ENCODE results near the gene GNB1L. TPM values are rescaled to one million over a fixed set of nuclear protein-coding genes. Genes with fewer than 3 reads are reported as not detected.
"Not testable (repeated sequence)": the region's sequence is repeated elsewhere in the genome, so short reads cannot be mapped to it uniquely, and the experiment has no call there.

Gene GNB1L
- total and polyA plus RNA-seq, 4 donors = 4.5 to 9.3 (median 6.7) TPM

GRCh38 chr22:19779011-19779421 lies 75.7 kb downstream of the GNB1L start:
- Histone ChIP-seq H3K4me3 (no peak overlapping the region), H3K27ac (ENCODE audit: low read depth in 1 of 2, low read length in 1 of 2) (no peak overlapping the region), H3K9ac (ENCODE audit: insufficient read depth in 1 of 2, low read length in 2 of 2) (no peak overlapping the region), H3K4me1 (ENCODE audit: control insufficient read depth in 5 of 5, insufficient read depth in 5 of 5, low read length in 5 of 5) (no peaks in the 10 kb centered on the region), H3K36me3 (ENCODE audit: control insufficient read depth in 4 of 4, insufficient read depth in 4 of 4, low read length in 4 of 4) (no peaks in the 10 kb centered on the region), H3K9me3 (ENCODE audit: control insufficient read depth in 4 of 4, insufficient read depth in 3 of 4, low read length in 3 of 4) (peaks cover 0 to 7% (median 0%) of the 10 kb centered on the region in 4 donors), H3K27me3 (ENCODE audit: control insufficient read depth in 3 of 3, insufficient read depth in 3 of 3, low read length in 2 of 3) (peaks cover 0 to 4% (median 0%) of the 10 kb centered on the region in 3 donors)
- no peak for DNase-seq
- WGBS, 2 donors = 89 to 91% methylated on average over 10 of the region's 10 CpGs
- no peak for ATAC-seq (ENCODE audit: insufficient read depth, low FRiP score)
- TF ChIP-seq, protein P1, sequence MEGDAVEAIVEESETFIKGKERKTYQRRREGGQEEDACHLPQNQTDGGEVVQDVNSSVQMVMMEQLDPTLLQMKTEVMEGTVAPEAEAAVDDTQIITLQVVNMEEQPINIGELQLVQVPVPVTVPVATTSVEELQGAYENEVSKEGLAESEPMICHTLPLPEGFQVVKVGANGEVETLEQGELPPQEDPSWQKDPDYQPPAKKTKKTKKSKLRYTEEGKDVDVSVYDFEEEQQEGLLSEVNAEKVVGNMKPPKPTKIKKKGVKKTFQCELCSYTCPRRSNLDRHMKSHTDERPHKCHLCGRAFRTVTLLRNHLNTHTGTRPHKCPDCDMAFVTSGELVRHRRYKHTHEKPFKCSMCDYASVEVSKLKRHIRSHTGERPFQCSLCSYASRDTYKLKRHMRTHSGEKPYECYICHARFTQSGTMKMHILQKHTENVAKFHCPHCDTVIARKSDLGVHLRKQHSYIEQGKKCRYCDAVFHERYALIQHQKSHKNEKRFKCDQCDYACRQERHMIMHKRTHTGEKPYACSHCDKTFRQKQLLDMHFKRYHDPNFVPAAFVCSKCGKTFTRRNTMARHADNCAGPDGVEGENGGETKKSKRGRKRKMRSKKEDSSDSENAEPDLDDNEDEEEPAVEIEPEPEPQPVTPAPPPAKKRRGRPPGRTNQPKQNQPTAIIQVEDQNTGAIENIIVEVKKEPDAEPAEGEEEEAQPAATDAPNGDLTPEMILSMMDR (IDR thresholded peaks at IDR 0.05; ENCODE audit: control extremely low read depth, extremely low read depth) = no peak

DNA sequence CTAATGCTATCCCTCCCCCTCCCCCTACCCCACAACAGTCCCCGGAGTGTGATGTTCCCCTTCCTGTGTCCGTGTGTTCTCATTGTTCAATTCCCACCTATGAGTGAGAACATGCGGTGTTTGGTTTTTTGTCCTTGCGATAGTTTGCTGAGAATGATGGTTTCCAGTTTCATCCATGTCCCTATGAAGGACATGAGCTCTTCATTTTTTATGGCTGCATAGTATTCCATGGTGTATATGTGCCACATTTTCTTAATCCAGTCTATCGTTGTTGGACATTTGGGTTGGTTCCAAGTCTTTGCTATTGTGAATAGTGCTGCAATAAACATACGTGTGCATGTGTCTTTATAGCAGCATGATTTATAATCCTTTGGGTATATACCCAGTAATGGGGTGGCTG lies 77.5 kb downstream of the GNB1L start:
- not testable (repeated sequence) for H3K9me3 ChIP-seq (ENCODE audit: control insufficient read depth in 4 of 4, insufficient read depth in 3 of 4, low read length in 3 of 4); H3K4me1 ChIP-seq (ENCODE audit: control insufficient read depth in 5 of 5, insufficient read depth in 5 of 5, low read length in 5 of 5); H3K9ac ChIP-seq (ENCODE audit: insufficient read depth in 1 of 2, low read length in 2 of 2); DNase-seq; H3K27ac ChIP-seq (ENCODE audit: low read depth in 1 of 2, low read length in 1 of 2); H3K36me3 ChIP-seq (ENCODE audit: control insufficient read depth in 4 of 4, insufficient read depth in 4 of 4, low read length in 4 of 4); H3K4me3 ChIP-seq; ATAC-seq (ENCODE audit: insufficient read depth, low FRiP score); H3K27me3 ChIP-seq (ENCODE audit: control insufficient read depth in 3 of 3, insufficient read depth in 3 of 3, low read length in 2 of 3)
- 67 to 82% methylated on average over 5 to 6 of the region's 6 CpGs for WGBS, 2 donors

DNA sequence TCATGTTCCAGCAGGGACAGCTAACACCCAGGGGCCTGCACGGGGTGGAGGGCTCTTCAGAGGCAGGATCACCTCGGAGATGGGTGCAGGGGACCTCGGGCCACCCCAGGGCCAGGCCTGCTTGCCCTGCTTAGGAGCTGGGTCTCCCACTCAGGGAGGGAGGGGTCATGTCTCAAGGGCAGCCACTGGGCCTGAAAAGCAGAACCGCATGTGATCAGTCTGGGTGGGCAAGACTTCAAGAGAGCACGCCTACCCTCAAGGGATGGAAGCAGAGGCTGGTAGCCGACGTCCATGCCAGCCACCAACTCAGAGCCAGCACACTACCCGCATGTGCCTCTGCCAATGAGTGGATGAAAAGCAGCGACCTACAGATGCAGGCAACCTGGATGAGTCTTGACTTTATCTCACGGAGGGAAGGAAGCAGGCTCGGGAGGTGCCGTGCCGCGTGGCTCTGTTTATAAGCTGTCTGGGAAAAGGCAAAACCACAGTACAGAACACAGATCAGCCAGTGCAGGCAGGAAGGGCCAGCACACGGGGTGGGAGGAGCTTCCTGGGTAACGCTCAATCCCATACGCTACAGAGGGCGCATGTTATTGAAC lies 78.1 kb downstream of the GNB1L start:
- H3K27ac ChIP-seq (ENCODE audit: low read depth in 1 of 2, low read length in 1 of 2) = no peak overlapping the region
- no peak overlapping the region for H3K4me3 ChIP-seq
- peaks cover 0 to 4% (median 4%) of the 10 kb centered on the region in 3 donors for H3K27me3 ChIP-seq (ENCODE audit: control insufficient read depth in 3 of 3, insufficient read depth in 3 of 3, low read length in 2 of 3)
- H3K9me3 ChIP-seq (ENCODE audit: control insufficient read depth in 4 of 4, insufficient read depth in 3 of 4, low read length in 3 of 4) = peaks cover 0 to 2% (median 0%) of the 10 kb centered on the region in 4 donors
- TF ChIP-seq, protein P1 (IDR thresholded peaks at IDR 0.05; ENCODE audit: control extremely low read depth, extremely low read depth) = no peak
- H3K9ac ChIP-seq (ENCODE audit: insufficient read depth in 1 of 2, low read length in 2 of 2) = no peak overlapping the region
- DNase-seq (no peak), ATAC-seq (ENCODE audit: insufficient read depth, low FRiP score) (no peak)
- WGBS, 2 donors = 18 to 43% methylated on average over 16 to 18 of the region's 18 CpGs
- H3K4me1 ChIP-seq (ENCODE audit: control insufficient read depth in 5 of 5, insufficient read depth in 5 of 5, low read length in 5 of 5) = no peaks in the 10 kb centered on the region
- no peaks in the 10 kb centered on the region for H3K36me3 ChIP-seq (ENCODE audit: control insufficient read depth in 4 of 4, insufficient read depth in 4 of 4, low read length in 4 of 4)

- ATAC-seq (ENCODE audit: insufficient read depth, low FRiP score) (no peak), DNase-seq (no peak)
- Histone ChIP-seq H3K4me3 (no peak overlapping the region), H3K27me3 (ENCODE audit: control insufficient read depth in 3 of 3, insufficient read depth in 3 of 3, low read length in 2 of 3) (peaks cover 0 to 4% (median 4%) of the 10 kb centered on the region in 3 donors), H3K4me1 (ENCODE audit: control insufficient read depth in 5 of 5, insufficient read depth in 5 of 5, low read length in 5 of 5) (no peaks in the 10 kb centered on the region), H3K9me3 (ENCODE audit: control insufficient read depth in 4 of 4, insufficient read depth in 3 of 4, low read length in 3 of 4) (peaks cover 0 to 2% (median 0%) of the 10 kb centered on the region in 4 donors), H3K27ac (ENCODE audit: low read depth in 1 of 2, low read length in 1 of 2) (no peak overlapping the region), H3K36me3 (ENCODE audit: control insufficient read depth in 4 of 4, insufficient read depth in 4 of 4, low read length in 4 of 4) (no peaks in the 10 kb centered on the region), H3K9ac (ENCODE audit: insufficient read depth in 1 of 2, low read length in 2 of 2) (no peak overlapping the region)
- TF ChIP-seq, protein P1 (IDR thresholded peaks at IDR 0.05; ENCODE audit: control extremely low read depth, extremely low read depth) = no peak
- 93% methylated on average over 24 of the region's 24 CpGs for WGBS, 2 donors
These were observed 79.0 kb downstream of the GNB1L start for GRCh38 chr22:19775496-19776325.
